H1 (cell line): Measurements from ENCODE around the gene FOXA2.
A peak's percentile ranks its signal among the peaks of the same experiment; 100 is the strongest.

Source experiments
- ATF2 ChIP-seq: IDR thresholded peaks from 2 replicates; pipeline ENCODE4 v1.6.1; 2012; ENCODE audit warnings: low read length, inconsistent platforms
- CEBPB ChIP-seq: IDR thresholded peaks from 2 replicates; pipeline ENCODE4 v1.6.1; 2012; ENCODE audit warnings: low read depth, low read length
- CTCF ChIP-seq, 3 experiments: IDR thresholded peaks; 1 replicate in 2 of 3; 2 replicates in 1 of 3; pipeline versions ENCODE4 v1.5.1 to v1.6.1; 2011; ENCODE audit warnings: low read length in 3 of 3, mild to moderate bottlenecking in 3 of 3, inconsistent platforms in 2 of 3, low read depth in 1 of 3, moderate library complexity in 1 of 3; ENCODE audit not compliant: insufficient read depth in 1 of 3; ENCODE audit errors: control extremely low read depth in 1 of 3
- E2F6 ChIP-seq: IDR thresholded peaks from 2 replicates; pipeline ENCODE4 v1.6.1; 2012; ENCODE audit warnings: inconsistent platforms
- GTF2F1 ChIP-seq: IDR thresholded peaks from 2 replicates; pipeline ENCODE4 v1.6.1; 2012; ENCODE audit warnings: low read depth, low read length, improper control_type of control experiment, borderline replicate concordance
- PHF8 ChIP-seq: fragments of 200-600 bp; sonication (generic); conservative IDR thresholded peaks from 2 replicates; pipeline ENCODE4 v1.7.1; 2012; ENCODE audit warnings: low read depth, mild to moderate bottlenecking, inconsistent platforms, low read length, moderate library complexity
- POLR2A ChIP-seq, 2 experiments: IDR thresholded peaks; 1 replicate in 1 of 2; 2 replicates in 1 of 2; pipeline ENCODE4 v1.6.1; 2011; ENCODE audit warnings: low read depth in 2 of 2, low read length in 2 of 2, mild to moderate bottlenecking in 2 of 2; ENCODE audit errors: control extremely low read depth in 1 of 2
- TBP ChIP-seq: IDR thresholded peaks from 2 replicates; pipeline ENCODE4 v1.6.1; 2011; ENCODE audit warnings: low read depth, low read length, improper control_type of control experiment

GRCh38 chr20:22584522-22584921, at the start of gene FOXA2:
- TF ChIP-seq CEBPB (no peak), TBP (no peak), POLR2A (IDR thresholded peaks at IDR 0.05; ENCODE audit: control extremely low read depth in 1 of 2, low read depth in 2 of 2, low read length in 2 of 2) (no peak), ATF2 (no peak), CTCF (IDR thresholded peaks at IDR 0.05; ENCODE audit: control extremely low read depth in 1 of 3, insufficient read depth in 1 of 3, low read depth in 1 of 3, low read length in 3 of 3) (no peak), GTF2F1 (no peak), PHF8 (no peak), E2F6 (0 out of 2 replicates have a peak, but pooled peaks have one; percentile 13)
